Measurements from ENCODE around the gene HIP1. TPM values are rescaled to one million over a fixed set of nuclear protein-coding genes. Genes with fewer than 3 reads are reported as not detected.
A peak's percentile ranks its signal among the peaks of the same experiment; 100 is the strongest.
"Not testable (repeated sequence)": the region's sequence is repeated elsewhere in the genome, so short reads cannot be mapped to it uniquely, and the experiment has no call there.

HIP1 gene
- total RNA-seq, 1 donor from 2014 or later = 39.2 TPM

- Mint-ChIP-seq H3K36me3 (peaks cover 34% of the 10 kb centered on the region), H3K4me3 (no peak overlapping the region), H3K4me1 (peaks cover 3% of the 10 kb centered on the region), H3K27ac (peak overlapping the region; percentile 51), H3K9me3 (no peaks in the 10 kb centered on the region), H3K27me3 (ENCODE audit: insufficient read depth, low read depth) (peaks cover 2% of the 10 kb centered on the region)
- peaks cover 11% of the 10 kb centered on the region for H3K4me1 ChIP-seq
- H3K27me3 ChIP-seq = no peaks in the 10 kb centered on the region
- DNase-seq (ENCODE audit: low spot score) = peak; percentile 7
- H3K4me2 ChIP-seq = no peak overlapping the region
- H3K4me3 ChIP-seq = no peak overlapping the region
- no peak overlapping the region for H2AFZ ChIP-seq (replicated peaks)
- peaks cover 4% of the 10 kb centered on the region for H3K36me3 ChIP-seq
- no peak overlapping the region for H3K27ac ChIP-seq
- H3F3A ChIP-seq (ENCODE audit: low read depth) = peaks cover 7% of the 10 kb centered on the region
- H3K9ac ChIP-seq = no peak overlapping the region
- H3K9me3 ChIP-seq (ENCODE audit: low read depth) = no peaks in the 10 kb centered on the region
- TF ChIP-seq, protein P1, sequence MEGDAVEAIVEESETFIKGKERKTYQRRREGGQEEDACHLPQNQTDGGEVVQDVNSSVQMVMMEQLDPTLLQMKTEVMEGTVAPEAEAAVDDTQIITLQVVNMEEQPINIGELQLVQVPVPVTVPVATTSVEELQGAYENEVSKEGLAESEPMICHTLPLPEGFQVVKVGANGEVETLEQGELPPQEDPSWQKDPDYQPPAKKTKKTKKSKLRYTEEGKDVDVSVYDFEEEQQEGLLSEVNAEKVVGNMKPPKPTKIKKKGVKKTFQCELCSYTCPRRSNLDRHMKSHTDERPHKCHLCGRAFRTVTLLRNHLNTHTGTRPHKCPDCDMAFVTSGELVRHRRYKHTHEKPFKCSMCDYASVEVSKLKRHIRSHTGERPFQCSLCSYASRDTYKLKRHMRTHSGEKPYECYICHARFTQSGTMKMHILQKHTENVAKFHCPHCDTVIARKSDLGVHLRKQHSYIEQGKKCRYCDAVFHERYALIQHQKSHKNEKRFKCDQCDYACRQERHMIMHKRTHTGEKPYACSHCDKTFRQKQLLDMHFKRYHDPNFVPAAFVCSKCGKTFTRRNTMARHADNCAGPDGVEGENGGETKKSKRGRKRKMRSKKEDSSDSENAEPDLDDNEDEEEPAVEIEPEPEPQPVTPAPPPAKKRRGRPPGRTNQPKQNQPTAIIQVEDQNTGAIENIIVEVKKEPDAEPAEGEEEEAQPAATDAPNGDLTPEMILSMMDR (IDR thresholded peaks at IDR 0.05) = no peak
- TF ChIP-seq EZH2phosphoT487 (IDR thresholded peaks at IDR 0.05) (no peak), EZH2 (IDR thresholded peaks at IDR 0.05) (no peak)
- no peaks in the 10 kb centered on the region for H4K20me1 ChIP-seq (ENCODE audit: low read depth)
- H3K79me2 ChIP-seq (ENCODE audit: low read depth) = no peaks in the 10 kb centered on the region
Observed at GRCh38 chr7:75559355-75559975, 179.3 kb downstream of the HIP1 start.

GRCh38 chr7:75556835-75557234, 181.9 kb downstream of the HIP1 start:
- not testable (repeated sequence) for H3K9me3 Mint-ChIP-seq

DNA sequence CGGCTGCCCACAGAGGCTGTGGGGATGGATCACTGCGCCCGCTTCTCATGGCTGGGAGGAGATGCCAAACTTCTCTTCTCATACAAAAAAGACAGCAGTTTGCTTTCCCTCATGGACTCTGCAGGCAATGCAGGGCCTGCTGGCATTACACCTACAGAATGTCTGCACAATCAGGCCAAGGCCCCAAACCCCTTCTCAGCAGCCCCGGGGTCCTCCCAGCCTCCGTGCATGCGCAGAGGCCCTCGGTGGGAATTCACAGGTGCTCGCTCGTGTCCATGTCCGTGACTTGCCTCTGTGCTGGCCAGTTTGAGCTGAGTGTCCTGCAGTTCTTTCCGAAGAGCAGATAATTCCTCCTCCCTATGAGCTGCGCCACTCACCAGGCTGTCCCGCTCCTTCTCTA, 183.0 kb downstream of the HIP1 start:
- no peak overlapping the region for H3K4me2 ChIP-seq
- H3K27ac ChIP-seq = no peak overlapping the region
- no peaks in the 10 kb centered on the region for H3K9me3 ChIP-seq (ENCODE audit: low read depth)
- H3K4me1 Mint-ChIP-seq = no peaks in the 10 kb centered on the region
- H3K27me3 Mint-ChIP-seq (ENCODE audit: insufficient read depth, low read depth) = peaks cover 2% of the 10 kb centered on the region
- no peaks in the 10 kb centered on the region for H3K27me3 ChIP-seq
- H2AFZ ChIP-seq (replicated peaks) = no peak overlapping the region
- H3K36me3 ChIP-seq = peaks cover 11% of the 10 kb centered on the region
- no peak for DNase-seq (ENCODE audit: low spot score)
- H3K79me2 ChIP-seq (ENCODE audit: low read depth) = no peaks in the 10 kb centered on the region
- no peaks in the 10 kb centered on the region for H3K9me3 Mint-ChIP-seq
- H3K4me3 Mint-ChIP-seq = no peak overlapping the region
- no peak overlapping the region for H3K27ac Mint-ChIP-seq
- TF ChIP-seq, protein P1 (IDR thresholded peaks at IDR 0.05) = no peak
- no peak for TF ChIP-seq EZH2phosphoT487 (IDR thresholded peaks at IDR 0.05)
- no peaks in the 10 kb centered on the region for H4K20me1 ChIP-seq (ENCODE audit: low read depth)
- no peaks in the 10 kb centered on the region for H3K4me1 ChIP-seq
- H3K4me3 ChIP-seq = no peak overlapping the region
- H3F3A ChIP-seq (ENCODE audit: low read depth) = no peaks in the 10 kb centered on the region
- H3K36me3 Mint-ChIP-seq = peaks cover 22% of the 10 kb centered on the region
- no peak overlapping the region for H3K9ac ChIP-seq

More at GRCh38 chr7:75556835-75557234, 181.9 kb downstream of the HIP1 start:
- DNase-seq (ENCODE audit: low spot score); H3K4me3 ChIP-seq; H3K4me1 ChIP-seq; H3K27ac ChIP-seq; H4K20me1 ChIP-seq (ENCODE audit: low read depth); H3F3A ChIP-seq (ENCODE audit: low read depth); H3K4me3 Mint-ChIP-seq; H3K27me3 ChIP-seq; H3K79me2 ChIP-seq (ENCODE audit: low read depth); H3K9ac ChIP-seq; H3K9me3 ChIP-seq (ENCODE audit: low read depth); H3K4me1 Mint-ChIP-seq; H3K27me3 Mint-ChIP-seq (ENCODE audit: insufficient read depth, low read depth); H3K4me2 ChIP-seq; H2AFZ ChIP-seq (replicated peaks); H3K27ac Mint-ChIP-seq: not testable (repeated sequence)
- peaks cover 28% of the 10 kb centered on the region for H3K36me3 Mint-ChIP-seq
- H3K36me3 ChIP-seq = peaks cover 15% of the 10 kb centered on the region

GRCh38 chr7:75546237-75547015, 192.3 kb downstream of the HIP1 start:
- no peak for DNase-seq (ENCODE audit: low spot score)
- Histone ChIP-seq H2AFZ (replicated peaks) (no peak overlapping the region), H3K4me3 (no peak overlapping the region), H3K27me3 (no peaks in the 10 kb centered on the region), H3K27ac (no peak overlapping the region), H3K4me1 (no peaks in the 10 kb centered on the region), H3K36me3 (peaks cover 9% of the 10 kb centered on the region), H3K9ac (no peak overlapping the region), H4K20me1 (ENCODE audit: low read depth) (no peaks in the 10 kb centered on the region), H3F3A (ENCODE audit: low read depth) (no peaks in the 10 kb centered on the region), H3K4me2 (no peak overlapping the region), H3K79me2 (ENCODE audit: low read depth) (no peaks in the 10 kb centered on the region), H3K9me3 (ENCODE audit: low read depth) (no peaks in the 10 kb centered on the region)
- no peaks in the 10 kb centered on the region for H3K9me3 Mint-ChIP-seq
- no peaks in the 10 kb centered on the region for H3K4me1 Mint-ChIP-seq
- H3K36me3 Mint-ChIP-seq = peaks cover 30% of the 10 kb centered on the region
- no peak overlapping the region for H3K4me3 Mint-ChIP-seq
- H3K27ac Mint-ChIP-seq = no peak overlapping the region
- peaks cover 4% of the 10 kb centered on the region for H3K27me3 Mint-ChIP-seq (ENCODE audit: insufficient read depth, low read depth)
- TF ChIP-seq EZH2 (IDR thresholded peaks at IDR 0.05) (no peak), EZH2phosphoT487 (IDR thresholded peaks at IDR 0.05) (no peak)
- TF ChIP-seq, protein P1 (IDR thresholded peaks at IDR 0.05) = no peak
